GM23338 (cell line): Measurements from ENCODE around the gene IRS4. TPM values are rescaled to one million over a fixed set of nuclear protein-coding genes. Genes with fewer than 3 reads are reported as not detected.

Experiments
- ATAC-seq: fragments of 200-7000 bp; cut with Tn5 transposase; 3 replicates; pipeline ENCODE4 v1.9.1; 2020
- DNase-seq: peaks from one replicate; pipeline ENCODE4 v3.0.0-alpha.2; 2015; ENCODE audit warnings: low spot score
- H2AFZ ChIP-seq: fragments of 200-600 bp; sonication (generic); 2 replicates; pipeline ENCODE4 v1.8.0; 2016; ENCODE audit warnings: antibody characterized with exemption, mild to moderate bottlenecking, moderate library complexity
- H3F3A ChIP-seq: fragments of 200-600 bp; sonication (generic); replicated peaks from 2 replicates; pipeline ENCODE4 v1.8.0; 2017; ENCODE audit warnings: antibody characterized with exemption, mixed run types, low read depth
- H3K27ac ChIP-seq: fragments of 200-600 bp; sonication (generic); 2 replicates; pipeline ENCODE4 v1.6.1; 2016; ENCODE audit warnings: low read depth
- H3K27me3 ChIP-seq: fragments of 200-600 bp; sonication (generic); 2 replicates; pipeline ENCODE4 v1.8.0; 2016; ENCODE audit warnings: mild to moderate bottlenecking, mixed run types, moderate library complexity; ENCODE audit not compliant: insufficient read depth
- H3K36me3 ChIP-seq: fragments of 200-600 bp; sonication (generic); 2 replicates; pipeline ENCODE4 v1.8.0; 2016; ENCODE audit warnings: mild to moderate bottlenecking; ENCODE audit not compliant: insufficient read depth
- H3K4me1 ChIP-seq: fragments of 200-600 bp; sonication (generic); 2 replicates; pipeline ENCODE4 v1.8.0; 2016; ENCODE audit warnings: mild to moderate bottlenecking, moderate library complexity; ENCODE audit not compliant: insufficient read depth
- H3K4me2 ChIP-seq: fragments of 200-600 bp; sonication (generic); 2 replicates; pipeline ENCODE4 v1.7.1; 2017; ENCODE audit warnings: mixed run types
- H3K4me3 ChIP-seq: fragments of 200-600 bp; sonication (generic); 2 replicates; pipeline ENCODE4 v1.6.1; 2016; ENCODE audit warnings: mixed run types
- H3K79me2 ChIP-seq: fragments of 200-600 bp; sonication (generic); replicated peaks from 2 replicates; pipeline ENCODE4 v1.8.0; 2017; ENCODE audit warnings: mild to moderate bottlenecking; ENCODE audit not compliant: insufficient read depth
- H3K9me2 ChIP-seq: fragments of 200-600 bp; sonication (generic); 2 replicates; pipeline ENCODE4 v1.8.0; 2017; ENCODE audit not compliant: insufficient read depth
- H4K20me1 ChIP-seq: fragments of 200-600 bp; sonication (generic); replicated peaks from 2 replicates; pipeline ENCODE4 v1.8.0; 2017; ENCODE audit warnings: mild to moderate bottlenecking; ENCODE audit not compliant: insufficient read depth
- H3K27ac Mint-ChIP-seq: 2 replicates; pipeline ENCODE4 v1.8.0; 2020; ENCODE audit warnings: inconsistent platforms, mild to moderate bottlenecking, moderate library complexity, mixed read lengths
- H3K27me3 Mint-ChIP-seq: 3 replicates; pipeline ENCODE4 v1.8.0; 2022; ENCODE audit warnings: low read depth, mild to moderate bottlenecking, moderate library complexity, mixed read lengths, inconsistent platforms; ENCODE audit not compliant: insufficient read depth, poor library complexity
- H3K36me3 Mint-ChIP-seq: 3 replicates; pipeline ENCODE4 v1.8.0; 2021; ENCODE audit warnings: low read depth, mild to moderate bottlenecking, inconsistent platforms, moderate library complexity, mixed read lengths
- H3K4me1 Mint-ChIP-seq: 3 replicates; pipeline ENCODE4 v1.8.0; 2020; ENCODE audit warnings: mild to moderate bottlenecking, inconsistent platforms, mixed read lengths
- H3K4me3 Mint-ChIP-seq: 3 replicates; pipeline ENCODE4 v1.8.0; 2021; ENCODE audit warnings: moderate library complexity, mild to moderate bottlenecking, inconsistent platforms, mixed read lengths
- H3K9me3 Mint-ChIP-seq: 3 replicates; pipeline ENCODE4 v1.8.0; 2020; ENCODE audit warnings: moderate library complexity, mild to moderate bottlenecking, inconsistent platforms, mixed read lengths
- CREB1 ChIP-seq: fragments of 250-450 bp; sonication (Bioruptor Pico); IDR thresholded peaks from 2 replicates; pipeline ENCODE4 v1.5.0; 2020; ENCODE audit warnings: low read depth, mild to moderate bottlenecking, moderate library complexity
- CTCF ChIP-seq, 2 experiments: fragments of 200-600 bp in 1 of 2; sonication (generic) in 1 of 2; conservative IDR thresholded peaks; 2 replicates each; pipeline versions ENCODE4 v1.5.1 to v1.6.1; 2016 to 2017; ENCODE audit warnings: antibody characterized with exemption in 2 of 2, low read depth in 2 of 2, mild to moderate bottlenecking in 2 of 2, moderate library complexity in 1 of 2
- ETS1 ChIP-seq: IDR thresholded peaks from 2 replicates; pipeline ENCODE4 v1.6.1; 2016; ENCODE audit warnings: antibody characterized with exemption
- JUNB ChIP-seq: IDR thresholded peaks from one replicate; pipeline ENCODE4 v1.6.1; 2016; ENCODE audit warnings: antibody characterized with exemption; ENCODE audit not compliant: unreplicated experiment
- NANOG ChIP-seq: IDR thresholded peaks from 2 replicates; pipeline ENCODE4 v1.6.1; 2016; ENCODE audit warnings: antibody characterized with exemption, borderline replicate concordance
- POLR2AphosphoS5 ChIP-seq: IDR thresholded peaks from 2 replicates; pipeline ENCODE4 v1.6.1; 2016; ENCODE audit warnings: antibody characterized with exemption, low read depth
- ZNF331 ChIP-seq: fragments of 250-450 bp; sonication (Bioruptor Pico); IDR thresholded peaks from 2 replicates; pipeline ENCODE4 v1.5.0; 2020; ENCODE audit warnings: low read depth, mild to moderate bottlenecking, moderate library complexity
- polyA plus RNA-seq: library from polyadenylated mRNA; unstranded; fragments of >200 nt; fragmentation: Nextera tagmentation; extraction: Ambion mirVana; gene quantifications from 2 replicates; pipeline ENCODE4 v1.2.1, GENCODE V29; 2016
- total RNA-seq: library from RNA; depleted of rRNA; stranded (reverse); fragments of >200 nt; shearing (Covaris generic); gene quantifications from 2 replicates; pipeline ENCODE4 v1.2.3, GENCODE V29; 2014

Gene IRS4
- total and polyA plus RNA-seq, 2 experiments from 2014 or later = 1.3 to 15.2 TPM

GRCh38 chrX:108722561-108722960 lies 13.8 kb downstream of the IRS4 start:
- no peak overlapping the region for H3K4me3 Mint-ChIP-seq
- H3K27me3 Mint-ChIP-seq = no peaks in the 10 kb centered on the region

GRCh38 chrX:108712886-108713285 lies 23.5 kb downstream of the IRS4 start:
- Mint-ChIP-seq H3K27ac (no peak overlapping the region), H3K9me3 (no peaks in the 10 kb centered on the region; the same call in 2 of the 3 replicates), H3K4me1 (peaks cover 6% of the 10 kb centered on the region), H3K4me3 (no peak overlapping the region), H3K36me3 (peaks cover 4% of the 10 kb centered on the region; the same call in 2 of the 3 replicates), H3K27me3 (peaks cover 2% of the 10 kb centered on the region)
- no peak overlapping the region for H3K4me3 ChIP-seq
- no peaks in the 10 kb centered on the region for H4K20me1 ChIP-seq
- no peaks in the 10 kb centered on the region for H3K9me2 ChIP-seq
- H3K79me2 ChIP-seq = no peaks in the 10 kb centered on the region
- 0 out of 4 replicates have a peak, but pooled peaks of 1 of the 2 experiments have one; percentile 3 for TF ChIP-seq CTCF (conservative IDR thresholded peaks at IDR 0.05; ENCODE audit: low read depth in 2 of 2)
- TF ChIP-seq JUNB = no peak
- no peaks in the 10 kb centered on the region for H3F3A ChIP-seq
- no peaks in the 10 kb centered on the region for H3K4me1 ChIP-seq
- DNase-seq (no peak), ATAC-seq (no peak)
- H3K27me3 ChIP-seq = no peaks in the 10 kb centered on the region
- no peak overlapping the region for H3K27ac ChIP-seq
- H3K36me3 ChIP-seq = no peaks in the 10 kb centered on the region
- no peak overlapping the region for H3K4me2 ChIP-seq
- no peak overlapping the region for H2AFZ ChIP-seq

More at GRCh38 chrX:108722561-108722960, 13.8 kb downstream of the IRS4 start:
- Histone ChIP-seq H3K4me1 (peaks cover 27% of the 10 kb centered on the region), H3K4me2 (no peak overlapping the region), H2AFZ (no peak overlapping the region), H3K9me2 (no peaks in the 10 kb centered on the region), H3K79me2 (no peaks in the 10 kb centered on the region), H3K36me3 (no peaks in the 10 kb centered on the region), H3K27ac (no peak overlapping the region), H3F3A (no peaks in the 10 kb centered on the region), H4K20me1 (no peaks in the 10 kb centered on the region), H3K4me3 (no peak overlapping the region), H3K27me3 (no peaks in the 10 kb centered on the region)
- TF ChIP-seq CREB1 (CRISPR knock-in tag) = no peak
- no peak for TF ChIP-seq CTCF (conservative IDR thresholded peaks at IDR 0.05; ENCODE audit: low read depth in 2 of 2)
- no peak for TF ChIP-seq NANOG
- no peak for TF ChIP-seq POLR2AphosphoS5
- TF ChIP-seq JUNB = no peak
- no peak for TF ChIP-seq ETS1
- no peak for TF ChIP-seq ZNF331 (CRISPR knock-in tag)
- Mint-ChIP-seq H3K9me3 (no peaks in the 10 kb centered on the region), H3K4me1 (peaks cover 34% of the 10 kb centered on the region), H3K27ac (no peak overlapping the region; the same call in 1 of the 2 replicates), H3K36me3 (peaks cover 3% of the 10 kb centered on the region; the same call in 1 of the 3 replicates)
- no peak for ATAC-seq
- DNase-seq = no peak
